ENCODE measurements around the gene LUZP2.

LUZP2 gene

DNA sequence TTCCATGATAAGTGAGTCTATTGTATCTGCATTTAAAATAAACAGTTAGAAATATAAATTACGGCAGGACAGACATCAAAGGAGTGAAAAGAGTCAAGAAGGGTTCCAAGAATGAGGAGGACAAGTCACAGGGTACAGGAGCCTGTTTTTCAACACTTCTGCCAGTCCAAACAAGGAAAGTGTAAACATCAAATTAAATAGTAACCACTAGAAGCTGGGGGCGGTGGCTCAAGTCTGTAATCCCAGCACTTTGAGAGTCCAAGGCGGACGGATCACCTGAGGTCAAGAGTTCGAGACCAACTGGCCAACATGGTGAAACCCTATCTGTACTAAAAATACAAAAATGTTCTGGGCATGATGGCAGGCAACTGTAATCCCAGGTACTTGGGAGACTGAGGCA, 219.6 kb downstream of the LUZP2 start:
- ATAC-seq = no peak
- TF ChIP-seq TSHZ2 (CRISPR knock-in tag; IDR thresholded peaks at IDR 0.05) (no peak), BACH2 (CRISPR knock-in tag; IDR thresholded peaks at IDR 0.05; ENCODE audit: borderline replicate concordance) (no peak), TCF4 (CRISPR knock-in tag; IDR thresholded peaks at IDR 0.05; ENCODE audit: borderline replicate concordance) (no peak), TOX (CRISPR knock-in tag; IDR thresholded peaks at IDR 0.05; ENCODE audit: borderline replicate concordance) (no peak), ZNF565 (CRISPR knock-in tag; conservative IDR thresholded peaks at IDR 0.05; ENCODE audit: low read depth) (no peak), ZNF8 (CRISPR knock-in tag; IDR thresholded peaks at IDR 0.05) (no peak), PPARA (CRISPR knock-in tag; IDR thresholded peaks at IDR 0.05; ENCODE audit: borderline replicate concordance) (no peak), CREB5 (CRISPR knock-in tag; IDR thresholded peaks at IDR 0.05; ENCODE audit: low read depth) (no peak), ZNF70 (CRISPR knock-in tag; IDR thresholded peaks at IDR 0.05) (no peak), CSRNP3 (CRISPR knock-in tag; IDR thresholded peaks at IDR 0.05) (no peak), ARNTL (CRISPR knock-in tag; IDR thresholded peaks at IDR 0.05; ENCODE audit: borderline replicate concordance, low read depth) (no peak), ESRRG (CRISPR knock-in tag; IDR thresholded peaks at IDR 0.05) (no peak), CSDC2 (CRISPR knock-in tag; IDR thresholded peaks at IDR 0.05) (no peak), RARB (CRISPR knock-in tag; IDR thresholded peaks at IDR 0.05) (no peak), SNAI2 (CRISPR knock-in tag; IDR thresholded peaks at IDR 0.05) (no peak), ZFP3 (CRISPR knock-in tag; IDR thresholded peaks at IDR 0.05) (no peak), PATZ1 (CRISPR knock-in tag; IDR thresholded peaks at IDR 0.05; ENCODE audit: borderline replicate concordance) (no peak)
- TF ChIP-seq, protein P1, sequence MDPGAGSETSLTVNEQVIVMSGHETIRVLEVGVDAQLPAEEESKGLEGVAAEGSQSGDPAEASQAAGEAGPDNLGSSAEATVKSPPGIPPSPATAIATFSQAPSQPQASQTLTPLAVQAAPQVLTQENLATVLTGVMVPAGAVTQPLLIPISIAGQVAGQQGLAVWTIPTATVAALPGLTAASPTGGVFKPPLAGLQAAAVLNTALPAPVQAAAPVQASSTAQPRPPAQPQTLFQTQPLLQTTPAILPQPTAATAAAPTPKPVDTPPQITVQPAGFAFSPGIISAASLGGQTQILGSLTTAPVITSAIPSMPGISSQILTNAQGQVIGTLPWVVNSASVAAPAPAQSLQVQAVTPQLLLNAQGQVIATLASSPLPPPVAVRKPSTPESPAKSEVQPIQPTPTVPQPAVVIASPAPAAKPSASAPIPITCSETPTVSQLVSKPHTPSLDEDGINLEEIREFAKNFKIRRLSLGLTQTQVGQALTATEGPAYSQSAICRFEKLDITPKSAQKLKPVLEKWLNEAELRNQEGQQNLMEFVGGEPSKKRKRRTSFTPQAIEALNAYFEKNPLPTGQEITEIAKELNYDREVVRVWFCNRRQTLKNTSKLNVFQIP (CRISPR knock-in tag; IDR thresholded peaks at IDR 0.05; ENCODE audit: borderline replicate concordance, low read depth) = no peak

DNA sequence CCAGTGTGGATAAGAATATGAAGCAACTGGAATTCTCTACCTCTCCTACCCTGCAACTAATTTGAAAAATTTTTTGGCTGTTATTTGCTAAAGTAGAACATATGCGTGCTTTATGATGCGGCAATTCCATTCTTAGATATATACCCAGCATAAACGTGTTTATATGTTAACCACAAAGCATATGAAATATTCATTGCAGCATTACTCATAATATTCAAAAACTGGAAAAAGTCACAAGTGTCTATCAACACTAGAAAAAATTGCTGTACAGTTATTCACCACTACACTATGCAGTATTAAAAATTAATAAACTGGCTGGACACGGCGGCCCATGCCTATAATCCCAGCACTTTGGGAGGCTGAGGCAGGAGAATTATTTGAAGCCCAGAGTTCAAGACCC, 226.4 kb downstream of the LUZP2 start:
- no peak for ATAC-seq
- TF ChIP-seq CREB5 (CRISPR knock-in tag; IDR thresholded peaks at IDR 0.05; ENCODE audit: low read depth) = no peak
- TF ChIP-seq ZNF565 (CRISPR knock-in tag; conservative IDR thresholded peaks at IDR 0.05; ENCODE audit: low read depth) = no peak
- TF ChIP-seq PATZ1 (CRISPR knock-in tag; IDR thresholded peaks at IDR 0.05; ENCODE audit: borderline replicate concordance) = no peak
